HepG2 (cell line): Measurements from ENCODE around the gene GZMA. TPM values are rescaled to one million over a fixed set of nuclear protein-coding genes. Genes with fewer than 3 reads are reported as not detected.

Experiments
- ATAC-seq: fragments of 200-7000 bp; cut with Tn5 transposase; 3 replicates; pipeline ENCODE4 v1.9.1; 2020; ENCODE audit warnings: mild to moderate bottlenecking, moderate library complexity
- BruUV-seq: library from RNA; stranded (reverse); fragments of 400-500 nt; replicated peaks from 2 replicates; lab custom pipeline; 2021; lab: Mats Ljungman, UMichigan
- CTCF ChIA-PET: fragments of 300-600 bp; formaldehyde crosslinking; extraction: SDS; loops from one replicate; lab custom pipeline; 2021; ENCODE audit warnings: low total read pairs, inconsistent platforms, low intra/inter-chr PET ratio; lab: Yijun Ruan, JAX
- POLR2A ChIA-PET: fragments of 350-600 bp; sonication (Branson Sonifier 250); formaldehyde crosslinking; loops from one replicate; lab custom pipeline; 2020; ENCODE audit warnings: antibody characterized with exemption, inconsistent platforms; lab: Yijun Ruan, JAX
- DNase-seq: peaks from one replicate; pipeline ENCODE4 v3.0.0-alpha.2; 2015; ENCODE audit warnings: low spot score
- FAIRE-seq: peaks from 3 replicates; lab custom pipeline; 2011; peaks lifted over from hg19 to GRCh38; lab: Jason Lieb, UNC
- H2AFZ ChIP-seq: one replicate; pipeline ENCODE4 v1.6.1; 2011; ENCODE audit warnings: low read length, inconsistent platforms
- H3K27ac ChIP-seq: fragments of 300-600 bp; 3 replicates; pipeline ENCODE4 v1.8.0; 2011; ENCODE audit warnings: mixed run types, mild to moderate bottlenecking, mixed read lengths, low read length, inconsistent platforms; ENCODE audit not compliant: insufficient read depth; ENCODE audit errors: extremely low read length
- H3K27me3 ChIP-seq, 2 experiments: fragments of 200-600 bp in 1 of 2; 2 replicates in 1 of 2; 3 replicates in 1 of 2; pipeline versions ENCODE4 v1.6.0 to v1.8.0; 2011; ENCODE audit warnings: low read length in 2 of 2, mild to moderate bottlenecking in 2 of 2, moderate library complexity in 2 of 2, inconsistent platforms in 1 of 2; ENCODE audit not compliant: insufficient read depth in 2 of 2, control insufficient read depth in 1 of 2
- H3K36me3 ChIP-seq, 2 experiments: fragments of 200-600 bp in 1 of 2; replicated peaks in 1 of 2; 2 replicates in 1 of 2; 3 replicates in 1 of 2; pipeline versions ENCODE4 v1.5.1 to v1.8.0; 2011; ENCODE audit warnings: low read length in 2 of 2, inconsistent platforms in 1 of 2; ENCODE audit not compliant: insufficient read depth in 2 of 2, control insufficient read depth in 1 of 2
- H3K4me1 ChIP-seq: 2 replicates; pipeline ENCODE4 v1.5.1; 2012; ENCODE audit warnings: low read length, inconsistent platforms; ENCODE audit not compliant: insufficient read depth
- H3K4me2 ChIP-seq: 2 replicates; pipeline ENCODE4 v1.6.0; 2011; ENCODE audit warnings: low read depth, low read length, inconsistent platforms
- H3K4me3 ChIP-seq, 3 experiments: fragments of 200-600 bp in 1 of 3; sonication (generic), shearing (Covaris generic) in 1 of 3; replicated peaks in 1 of 3; 2 replicates each; pipeline ENCODE4 v1.5.1; 2011 to 2016; ENCODE audit warnings: low read length in 3 of 3, inconsistent platforms in 2 of 3, low read depth in 2 of 3, mild to moderate bottlenecking in 2 of 3, control low read depth in 1 of 3, mixed read lengths in 1 of 3; ENCODE audit not compliant: insufficient read depth in 1 of 3
- H3K79me2 ChIP-seq: one replicate; pipeline ENCODE4 v1.6.1; 2011; ENCODE audit warnings: low read length, inconsistent platforms; ENCODE audit not compliant: insufficient read depth
- H3K9ac ChIP-seq: 2 replicates; pipeline ENCODE4 v1.6.0; 2011; ENCODE audit warnings: mild to moderate bottlenecking, low read depth, low read length, inconsistent platforms; ENCODE audit not compliant: insufficient read depth
- H3K9me3 ChIP-seq: 2 replicates; pipeline ENCODE4 v1.5.1; 2012; ENCODE audit warnings: mild to moderate bottlenecking, low read length
- H4K20me1 ChIP-seq: 2 replicates; pipeline ENCODE4 v1.6.0; 2011; ENCODE audit warnings: inconsistent platforms, mild to moderate bottlenecking, low read length, moderate library complexity; ENCODE audit not compliant: insufficient read depth
- CENPT ChIP-seq: sonication (generic); formaldehyde crosslinking; IDR thresholded peaks from 2 replicates; pipeline ENCODE4 v1.8.0; 2022; ENCODE audit warnings: low read depth, mild to moderate bottlenecking, moderate library complexity, missing genetic modification reagents
- FOXJ3 ChIP-seq: sonication (generic); formaldehyde crosslinking; IDR thresholded peaks from 2 replicates; pipeline ENCODE4 v1.4.0; 2020; ENCODE audit warnings: missing genetic modification reagents, mild to moderate bottlenecking, borderline replicate concordance
- POLR2AphosphoS5 ChIP-seq: IDR thresholded peaks from 2 replicates; pipeline ENCODE4 v1.6.1; 2012; ENCODE audit warnings: low read depth, low read length
- SRY ChIP-seq: sonication (generic); formaldehyde crosslinking; IDR thresholded peaks from 2 replicates; pipeline ENCODE4 v1.8.0; 2022; ENCODE audit warnings: mild to moderate bottlenecking, missing genetic modification reagents
- YY1 ChIP-seq: IDR thresholded peaks from 2 replicates; pipeline ENCODE4 v1.6.1; 2011; ENCODE audit warnings: low read length, low read depth, moderate library complexity, mild to moderate bottlenecking; ENCODE audit not compliant: insufficient read depth, insufficient replicate concordance
- ZBTB1 ChIP-seq: sonication (generic); formaldehyde crosslinking; IDR thresholded peaks from 2 replicates; pipeline ENCODE4 v1.4.0; 2020; ENCODE audit warnings: missing genetic modification reagents, borderline replicate concordance
- ZNF230 ChIP-seq: sonication (generic); formaldehyde crosslinking; IDR thresholded peaks from 2 replicates; pipeline ENCODE4 v1.4.0; 2020; ENCODE audit warnings: mild to moderate bottlenecking, missing genetic modification reagents
- ZNF329 ChIP-seq: sonication (generic); formaldehyde crosslinking; IDR thresholded peaks from 2 replicates; pipeline ENCODE4 v1.9.0; 2021; ENCODE audit warnings: low read depth, mild to moderate bottlenecking, missing genetic modification reagents
- ZNF350 ChIP-seq: sonication (generic); formaldehyde crosslinking; IDR thresholded peaks from 2 replicates; pipeline ENCODE4 v1.4.0; 2020; ENCODE audit warnings: mild to moderate bottlenecking, low read depth, missing genetic modification reagents, borderline replicate concordance
- ZNF879 ChIP-seq: sonication (generic); formaldehyde crosslinking; IDR thresholded peaks from 2 replicates; pipeline ENCODE4 v1.8.1; 2023; ENCODE audit warnings: missing genetic modification reagents
- WGBS: methylation state at CpG from one replicate; pipeline ENCODE4 v1.1.6; 2017; ENCODE audit warnings: low lambda C conversion rate; 5-methylcytosine and 5-hydroxymethylcytosine counted together
- in situ Hi-C: cut with HindIII; loops from 2 replicates; pipeline ENCODE4 v1.10.0; 2017; ENCODE audit warnings: low pct_unique_long_range_greater_than_20kb; ENCODE audit not compliant: extremely low pct_ligation_motif_present
- intact Hi-C: fragments of 100-400 bp; cut with micrococcal nuclease; formaldehyde crosslinking; loops from one replicate; pipeline ENCODE4 v1.10.0; 2022; ENCODE audit not compliant: unreplicated experiment
- polyA plus RNA-seq, 8 experiments: library from polyadenylated mRNA; depleted of rRNA in 3 of 8; stranded (reverse) in 7 of 8; unstranded in 1 of 8; fragments of >200 nt; fragmentation: Illumina TruSeq in 4 of 8; extraction: Trizol in 4 of 8; gene quantifications; 2 replicates each; pipeline versions ENCODE4 v1.2.1 to v1.2.3, GENCODE V29; 2011 to 2016; ENCODE audit warnings: low read depth in 4 of 8, missing spikeins in 1 of 8, mixed read lengths in 1 of 8; ENCODE audit not compliant: insufficient read depth in 1 of 8
- total RNA-seq, 5 experiments: library from RNA; depleted of rRNA; stranded (reverse); fragments of >200 nt; fragmentation: Illumina TruSeq; extraction: Trizol; gene quantifications; 2 replicates each; pipeline ENCODE4 v1.2.3, GENCODE V29; 2016; ENCODE audit warnings: low read depth in 1 of 5
- TF ChIP-seq, protein P1 (sequence below), 2 experiments: sonication (generic) in 1 of 2; formaldehyde crosslinking in 1 of 2; IDR thresholded peaks; 2 replicates each; pipeline versions ENCODE4 v1.6.1 to v1.9.0; 2014 to 2022; ENCODE audit warnings: antibody characterized with exemption in 1 of 2, borderline replicate concordance in 1 of 2, inconsistent platforms in 1 of 2, low read depth in 1 of 2, missing genetic modification reagents in 1 of 2
- TF ChIP-seq, protein P2 (sequence below), 2 experiments: sonication (generic) in 1 of 2; formaldehyde crosslinking in 1 of 2; IDR thresholded peaks; 2 replicates each; pipeline versions ENCODE4 v1.5.1 to v1.6.1; 2011 to 2020; ENCODE audit warnings: borderline replicate concordance in 1 of 2, low read depth in 1 of 2, low read length in 1 of 2, mild to moderate bottlenecking in 1 of 2, missing genetic modification reagents in 1 of 2, moderate library complexity in 1 of 2
- TF ChIP-seq, protein P3 (sequence below): sonication (generic); formaldehyde crosslinking; IDR thresholded peaks from 2 replicates; pipeline ENCODE4 v1.8.0; 2022; ENCODE audit warnings: mild to moderate bottlenecking, missing genetic modification reagents, borderline replicate concordance

The GZMA gene
- total and polyA plus RNA-seq, 2 of the 13 experiments (the other 11 are each of a cell fraction or from before 2014, with no cell fraction given): not detected

DNA sequence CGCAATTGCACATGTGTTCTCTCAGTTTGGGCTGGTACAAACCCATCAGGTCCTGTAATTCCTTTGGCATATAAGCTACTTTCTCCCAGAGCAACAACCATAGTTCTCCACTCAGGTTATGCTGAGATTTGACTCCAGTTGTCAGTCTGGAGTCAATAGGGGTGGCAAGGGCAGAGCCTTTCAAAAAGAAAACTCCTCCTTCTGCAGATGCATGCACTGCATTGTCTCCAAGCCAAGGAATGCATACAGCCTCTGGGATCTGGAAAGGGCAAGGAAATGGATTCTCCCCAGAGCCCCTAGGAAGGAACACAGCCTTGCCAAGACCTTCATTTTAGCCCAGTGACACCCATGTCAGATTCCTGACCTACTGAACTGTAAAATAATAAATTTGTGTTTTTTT, 31.0 kb upstream of the GZMA start (continued):
- TF ChIP-seq, protein P1, sequence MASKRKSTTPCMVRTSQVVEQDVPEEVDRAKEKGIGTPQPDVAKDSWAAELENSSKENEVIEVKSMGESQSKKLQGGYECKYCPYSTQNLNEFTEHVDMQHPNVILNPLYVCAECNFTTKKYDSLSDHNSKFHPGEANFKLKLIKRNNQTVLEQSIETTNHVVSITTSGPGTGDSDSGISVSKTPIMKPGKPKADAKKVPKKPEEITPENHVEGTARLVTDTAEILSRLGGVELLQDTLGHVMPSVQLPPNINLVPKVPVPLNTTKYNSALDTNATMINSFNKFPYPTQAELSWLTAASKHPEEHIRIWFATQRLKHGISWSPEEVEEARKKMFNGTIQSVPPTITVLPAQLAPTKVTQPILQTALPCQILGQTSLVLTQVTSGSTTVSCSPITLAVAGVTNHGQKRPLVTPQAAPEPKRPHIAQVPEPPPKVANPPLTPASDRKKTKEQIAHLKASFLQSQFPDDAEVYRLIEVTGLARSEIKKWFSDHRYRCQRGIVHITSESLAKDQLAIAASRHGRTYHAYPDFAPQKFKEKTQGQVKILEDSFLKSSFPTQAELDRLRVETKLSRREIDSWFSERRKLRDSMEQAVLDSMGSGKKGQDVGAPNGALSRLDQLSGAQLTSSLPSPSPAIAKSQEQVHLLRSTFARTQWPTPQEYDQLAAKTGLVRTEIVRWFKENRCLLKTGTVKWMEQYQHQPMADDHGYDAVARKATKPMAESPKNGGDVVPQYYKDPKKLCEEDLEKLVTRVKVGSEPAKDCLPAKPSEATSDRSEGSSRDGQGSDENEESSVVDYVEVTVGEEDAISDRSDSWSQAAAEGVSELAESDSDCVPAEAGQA (IDR thresholded peaks at IDR 0.05; ENCODE audit: low read depth): no peak
- TF ChIP-seq, protein P1 (CRISPR knock-in tag; IDR thresholded peaks at IDR 0.05; ENCODE audit: borderline replicate concordance): no peak
- no peak for TF ChIP-seq CENPT (CRISPR knock-in tag)
- TF ChIP-seq FOXJ3 (CRISPR knock-in tag): no peak

DNA sequence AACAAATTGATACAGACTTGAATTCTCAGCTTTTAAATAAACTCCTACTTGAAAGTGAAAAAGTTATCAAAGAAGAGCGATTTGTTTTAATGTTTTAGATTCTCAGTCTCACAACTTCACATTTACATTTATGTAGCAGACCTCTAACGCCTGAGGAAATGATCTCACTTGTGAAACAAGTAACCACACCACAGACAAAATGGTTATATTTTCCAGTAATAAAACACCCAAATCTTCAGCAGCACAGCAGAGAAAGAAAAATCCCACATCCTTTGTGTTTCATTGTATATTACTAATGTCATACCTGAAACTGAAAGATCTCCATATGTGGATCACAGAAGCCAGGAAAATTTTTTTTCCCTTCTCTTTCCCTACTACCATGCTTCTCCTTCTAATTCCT, 29.8 kb upstream of the GZMA start:
- H3K27ac ChIP-seq: no peak overlapping the region
- FAIRE-seq: no peak
- TF ChIP-seq, protein P2, sequence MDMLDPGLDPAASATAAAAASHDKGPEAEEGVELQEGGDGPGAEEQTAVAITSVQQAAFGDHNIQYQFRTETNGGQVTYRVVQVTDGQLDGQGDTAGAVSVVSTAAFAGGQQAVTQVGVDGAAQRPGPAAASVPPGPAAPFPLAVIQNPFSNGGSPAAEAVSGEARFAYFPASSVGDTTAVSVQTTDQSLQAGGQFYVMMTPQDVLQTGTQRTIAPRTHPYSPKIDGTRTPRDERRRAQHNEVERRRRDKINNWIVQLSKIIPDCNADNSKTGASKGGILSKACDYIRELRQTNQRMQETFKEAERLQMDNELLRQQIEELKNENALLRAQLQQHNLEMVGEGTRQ (IDR thresholded peaks at IDR 0.05; ENCODE audit: low read depth, low read length): no peak
- TF ChIP-seq, protein P2 (CRISPR knock-in tag; IDR thresholded peaks at IDR 0.05; ENCODE audit: borderline replicate concordance): no peak
- TF ChIP-seq ZNF230 (CRISPR knock-in tag) (no peak), ZNF350 (CRISPR knock-in tag) (no peak), ZBTB1 (CRISPR knock-in tag) (no peak), POLR2AphosphoS5 (no peak), ZNF879 (CRISPR knock-in tag) (no peak), YY1 (no peak), SRY (no peak), ZNF329 (CRISPR knock-in tag) (no peak)
- TF ChIP-seq, protein P3, sequence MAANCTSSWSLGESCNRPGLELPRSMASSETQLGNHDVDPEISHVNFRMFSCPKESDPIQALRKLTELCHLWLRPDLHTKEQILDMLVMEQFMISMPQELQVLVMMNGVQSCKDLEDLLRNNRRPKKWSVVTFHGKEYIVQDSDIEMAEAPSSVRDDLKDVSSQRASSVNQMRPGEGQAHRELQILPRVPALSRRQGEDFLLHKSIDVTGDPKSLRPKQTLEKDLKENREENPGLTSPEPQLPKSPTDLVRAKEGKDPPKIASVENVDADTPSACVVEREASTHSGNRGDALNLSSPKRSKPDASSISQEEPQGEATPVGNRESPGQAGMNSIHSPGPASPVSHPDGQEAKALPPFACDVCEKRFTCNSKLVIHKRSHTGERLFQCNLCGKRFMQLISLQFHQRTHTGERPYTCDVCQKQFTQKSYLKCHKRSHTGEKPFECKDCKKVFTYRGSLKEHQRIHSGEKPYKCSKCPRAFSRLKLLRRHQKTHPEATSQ (CRISPR knock-in tag): no peak

More for the DNA sequence above, 29.8 kb upstream of the GZMA start:
- Histone ChIP-seq H3K36me3 (no peaks in the 10 kb centered on the region), H3K4me2 (no peak overlapping the region), H3K9ac (no peak overlapping the region), H3K79me2 (no peaks in the 10 kb centered on the region), H2AFZ (no peak overlapping the region), H3K4me1 (no peaks in the 10 kb centered on the region), H3K27me3 (no peaks in the 10 kb centered on the region), H3K9me3 (no peaks in the 10 kb centered on the region), H3K4me3 (no peak overlapping the region), H4K20me1 (no peaks in the 10 kb centered on the region)
- ChIA-PET CTCF (no interaction called here), POLR2A (no interaction called here)
- in situ Hi-C loops (no loop called here), intact Hi-C loops (no loop called here)
- DNase-seq: no peak
- no TSS peak for BruUV-seq
- WGBS: 2% methylated on average over 2 of the region's 2 CpGs
- no peak for ATAC-seq
